Activated T-cell treated with anti-CD3 and anti-CD28 coated beads for 4 hours (primary cell): ENCODE data around the gene CCL7.
"Not testable (repeated sequence)": the region's sequence is repeated elsewhere in the genome, so short reads cannot be mapped to it uniquely, and the experiment has no call there.

ENCODE experiments used
- DNase-seq: peaks from one replicate; pipeline ENCODE4 v3.0.0-alpha.2; 2020

The CCL7 gene

DNA sequence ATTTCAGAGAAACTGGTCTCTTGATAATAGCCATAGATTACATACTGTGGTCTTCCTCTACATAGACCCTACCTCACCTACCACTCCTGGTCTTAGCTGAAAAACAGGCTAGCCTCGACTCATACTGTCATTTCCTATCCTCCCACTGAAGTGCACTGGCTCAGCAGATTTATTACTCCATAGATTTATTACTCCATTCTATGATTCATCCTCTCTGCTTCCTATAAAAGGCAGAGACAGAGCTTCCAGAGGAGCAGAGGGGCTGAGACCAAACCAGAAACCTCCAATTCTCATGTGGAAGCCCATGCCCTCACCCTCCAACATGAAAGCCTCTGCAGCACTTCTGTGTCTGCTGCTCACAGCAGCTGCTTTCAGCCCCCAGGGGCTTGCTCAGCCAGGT lies at the start of gene CCL7:
Gene CCL7 (plus strand): TSS at position 253 of the 400 bp plus-strand sequence. CDS start 70 bp downstream, at position 323.
- DNase-seq: no peak

- DNase-seq: no peak
These were observed 49.1 kb upstream of the CCL7 start for GRCh38 chr17:34220752-34221395.

GRCh38 chr17:34221411-34221810 lies 48.6 kb upstream of the CCL7 start:
- no peak for DNase-seq

DNA sequence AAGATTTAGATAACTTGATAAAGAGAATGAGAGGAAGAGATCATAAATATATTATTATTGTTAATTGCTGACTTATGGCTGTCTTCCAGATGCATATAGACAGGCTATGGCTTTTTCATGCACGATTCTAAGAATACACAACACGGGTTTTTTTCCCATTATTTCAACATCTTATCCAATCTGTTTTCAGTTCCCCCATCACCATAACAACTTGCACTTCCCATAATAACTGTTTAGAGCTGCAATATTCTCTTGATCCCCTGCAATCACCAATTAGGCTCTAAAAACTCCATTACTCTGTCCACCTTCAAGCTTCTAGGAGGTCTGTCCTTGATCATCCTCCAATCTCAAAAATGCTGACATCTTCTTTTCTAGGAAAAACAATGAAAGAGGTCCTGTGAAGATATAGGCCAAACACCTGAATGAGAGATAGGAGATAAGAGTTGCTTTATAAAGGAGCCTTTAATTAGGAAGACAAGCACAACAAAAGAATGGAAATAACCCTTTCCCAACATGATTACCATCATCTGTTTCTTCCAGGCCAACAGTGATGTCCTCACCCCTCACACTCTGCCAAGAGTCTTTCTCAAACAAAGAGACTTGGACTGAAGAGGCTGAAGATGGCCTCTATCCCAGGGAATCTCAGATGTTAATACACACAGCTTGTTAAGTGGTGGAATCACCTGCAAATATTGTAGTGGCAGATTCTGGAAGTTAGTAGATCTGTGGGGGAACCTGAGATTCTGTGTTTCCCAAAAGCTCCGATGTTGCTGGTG lies 47.1 kb upstream of the CCL7 start:
- no peak for DNase-seq

DNA sequence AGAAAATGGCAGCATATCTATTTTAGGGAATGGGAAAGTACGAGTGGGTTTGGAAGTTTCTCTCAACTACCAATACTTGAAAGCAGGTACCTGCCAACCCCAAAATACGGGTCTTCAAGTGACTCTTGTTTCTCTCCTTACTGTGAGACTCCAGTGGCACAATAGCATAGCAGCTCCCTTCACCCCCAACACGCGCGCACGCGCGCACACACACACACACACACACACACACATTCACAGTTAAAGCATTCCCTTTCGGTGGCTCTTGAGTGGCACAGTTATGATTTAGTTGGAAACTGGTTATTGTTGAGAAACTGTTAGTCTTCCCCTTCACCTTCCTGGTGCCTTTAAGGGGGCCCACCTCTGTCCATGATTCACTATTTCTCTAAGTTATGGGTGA lies 45.0 kb upstream of the CCL7 start:
- no peak for DNase-seq

GRCh38 chr17:34226011-34226743 lies 43.8 kb upstream of the CCL7 start:
- no peak for DNase-seq

- no peak for DNase-seq
These were observed 43.3 kb upstream of the CCL7 start for GRCh38 chr17:34226744-34227034.

DNA sequence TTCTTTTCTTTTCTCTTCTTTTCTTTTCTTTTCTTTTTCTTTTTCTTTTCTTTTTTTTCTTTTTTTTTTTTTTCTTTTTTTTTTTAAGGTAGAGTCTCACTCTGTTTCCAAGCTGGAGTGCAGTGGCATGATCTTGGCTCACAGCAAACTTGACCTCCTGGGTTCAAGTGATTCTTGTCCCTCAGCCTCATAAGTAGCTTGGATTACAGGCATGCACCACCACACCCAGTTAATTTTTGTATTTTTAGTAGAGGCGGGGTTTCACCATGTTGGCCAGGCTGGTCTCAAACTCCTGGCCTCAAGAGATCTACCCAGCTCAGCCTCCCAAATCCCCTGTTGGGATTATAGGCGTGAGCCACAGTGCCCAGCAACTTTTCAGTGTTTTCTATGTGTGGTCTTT lies 42.7 kb upstream of the CCL7 start:
- not testable (repeated sequence) for DNase-seq

DNA sequence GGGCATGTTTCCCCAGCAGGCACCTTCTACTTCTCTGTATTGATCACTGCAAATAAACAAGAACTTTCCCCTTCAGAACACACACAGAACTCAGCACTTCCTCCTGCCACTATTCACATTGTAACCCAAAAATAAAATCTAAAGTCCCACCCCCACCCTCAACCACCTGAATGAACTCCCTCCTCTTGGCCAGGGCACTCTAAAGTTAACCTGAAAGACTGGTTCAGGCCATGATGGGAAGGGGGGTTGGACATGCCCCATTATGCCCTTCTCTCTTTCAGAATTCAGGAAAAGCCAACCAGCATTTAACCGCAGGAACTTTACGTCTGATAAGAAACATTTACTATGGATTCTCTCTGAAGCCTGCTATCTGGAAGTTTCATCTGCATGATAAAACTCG lies 42.3 kb upstream of the CCL7 start:
- no peak for DNase-seq

- DNase-seq: no peak
These were observed 41.2 kb upstream of the CCL7 start for GRCh38 chr17:34228781-34229180.

DNA sequence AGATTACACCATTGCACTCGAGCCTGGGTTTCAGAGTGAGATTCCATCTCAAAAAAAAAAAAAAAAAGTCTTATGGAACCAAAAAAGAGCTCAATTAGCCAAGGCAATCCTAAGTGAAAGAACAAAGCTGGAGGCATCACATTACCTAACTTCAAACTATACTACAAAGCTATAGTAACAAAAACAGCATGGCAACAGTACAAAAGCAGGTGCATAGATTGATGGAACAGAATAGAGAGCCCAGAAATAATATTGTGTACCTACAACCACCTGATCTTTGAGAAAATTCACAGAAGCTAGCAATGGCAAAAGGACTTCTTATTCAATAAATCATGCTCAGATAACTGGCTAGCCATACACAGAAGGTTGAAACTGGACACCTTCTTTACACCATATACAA lies 39.7 kb upstream of the CCL7 start:
- no peak for DNase-seq

DNA sequence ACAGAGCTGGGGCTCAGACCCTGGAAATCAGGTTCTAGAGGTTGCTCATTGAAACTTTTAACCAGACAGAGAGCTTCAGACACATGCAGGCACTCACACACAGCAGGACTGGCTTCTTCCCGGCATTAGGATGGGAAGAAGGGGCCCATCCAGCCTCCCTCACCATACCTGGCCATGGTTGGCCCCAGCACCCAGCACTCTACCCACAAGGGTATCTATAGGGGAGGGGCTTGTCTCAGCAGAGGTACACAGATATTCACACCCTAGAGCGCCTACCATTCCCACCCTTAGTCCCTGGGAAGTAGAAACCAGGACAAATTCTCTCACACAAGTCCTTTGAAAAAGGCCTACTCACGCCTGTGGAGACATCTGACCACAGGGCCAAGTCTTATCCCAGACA lies 35.4 kb upstream of the CCL7 start:
- no peak for DNase-seq

- DNase-seq: no peak
These were observed 34.5 kb upstream of the CCL7 start for GRCh38 chr17:34235389-34236028.

- no peak for DNase-seq
These were observed 33.6 kb upstream of the CCL7 start for GRCh38 chr17:34236281-34236892.

DNA sequence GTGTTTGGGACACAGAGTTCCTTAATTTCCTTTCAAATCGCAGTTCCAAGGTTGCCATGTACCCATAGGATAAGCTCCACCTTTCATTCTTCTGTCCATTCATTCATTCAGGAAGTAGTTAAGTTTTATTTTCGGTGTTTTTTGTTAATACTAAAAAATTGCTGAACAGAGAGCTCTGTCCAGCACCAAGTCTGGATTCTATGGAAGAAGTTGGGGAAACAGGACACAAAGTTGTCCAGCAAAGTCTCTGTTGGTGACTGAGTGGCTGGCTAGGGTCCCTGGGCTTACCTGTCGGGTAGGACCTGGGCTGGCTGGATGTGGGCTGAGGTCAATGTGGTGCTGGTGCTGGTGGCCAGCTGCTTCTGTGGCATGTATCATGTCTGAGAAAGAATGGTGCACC lies 32.6 kb upstream of the CCL7 start:
- no peak for DNase-seq

DNA sequence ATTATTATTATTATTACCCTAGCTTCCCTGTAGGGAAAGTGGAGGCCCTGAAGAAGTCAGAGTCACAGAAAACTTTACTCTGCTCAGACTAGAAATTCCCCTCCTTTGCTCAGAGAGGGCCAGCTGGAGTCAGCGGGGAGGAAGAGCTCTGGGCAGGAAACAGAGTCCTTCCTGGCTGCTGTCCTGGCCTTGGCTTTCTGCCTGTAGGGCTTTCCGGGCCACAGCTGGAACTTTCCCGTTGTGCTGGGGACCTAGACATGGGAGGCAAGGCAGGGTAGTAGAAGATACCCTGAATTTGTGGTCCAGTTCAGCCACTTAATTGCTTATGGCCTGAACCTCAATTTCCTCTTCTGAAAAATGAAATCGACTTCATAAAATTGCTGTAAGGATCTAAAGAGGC lies 29.0 kb upstream of the CCL7 start:
- no peak for DNase-seq

DNA sequence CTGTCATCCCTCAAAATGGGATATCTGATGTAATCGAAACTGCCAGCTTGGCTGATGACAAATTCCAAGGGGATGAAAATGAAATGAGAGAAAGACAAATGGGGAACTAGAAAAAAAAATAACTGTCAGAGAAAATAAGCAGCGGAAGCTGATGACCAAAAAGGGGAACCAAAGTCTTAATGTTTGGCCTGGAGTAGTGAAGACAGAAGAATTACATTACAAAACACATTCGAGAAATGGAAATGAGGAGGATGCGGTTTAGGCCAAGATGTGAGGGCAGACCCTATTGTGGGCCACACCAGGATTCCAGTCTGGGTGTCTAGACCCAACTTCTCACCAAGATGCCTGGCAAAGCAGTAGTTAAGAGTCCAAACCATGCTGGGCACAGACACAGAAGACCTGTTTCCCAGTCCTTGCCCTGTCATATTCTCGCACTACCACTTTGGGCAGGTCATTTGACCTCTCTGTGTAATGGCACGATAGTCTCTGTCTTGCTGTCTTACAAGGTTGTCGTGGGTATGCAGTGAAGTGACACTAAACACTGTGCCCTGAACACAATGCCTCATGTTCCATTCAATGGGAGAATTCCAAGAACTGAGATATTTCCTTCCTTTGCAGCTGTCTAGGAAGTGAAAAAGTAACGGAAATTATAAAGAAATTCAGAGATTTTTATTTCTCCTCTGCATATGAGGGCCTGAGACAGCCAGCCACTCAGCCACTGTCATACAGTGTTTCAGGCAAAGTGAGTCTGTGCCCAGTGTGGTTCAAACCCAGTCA lies 27.2 kb upstream of the CCL7 start:
- no peak for DNase-seq

DNA sequence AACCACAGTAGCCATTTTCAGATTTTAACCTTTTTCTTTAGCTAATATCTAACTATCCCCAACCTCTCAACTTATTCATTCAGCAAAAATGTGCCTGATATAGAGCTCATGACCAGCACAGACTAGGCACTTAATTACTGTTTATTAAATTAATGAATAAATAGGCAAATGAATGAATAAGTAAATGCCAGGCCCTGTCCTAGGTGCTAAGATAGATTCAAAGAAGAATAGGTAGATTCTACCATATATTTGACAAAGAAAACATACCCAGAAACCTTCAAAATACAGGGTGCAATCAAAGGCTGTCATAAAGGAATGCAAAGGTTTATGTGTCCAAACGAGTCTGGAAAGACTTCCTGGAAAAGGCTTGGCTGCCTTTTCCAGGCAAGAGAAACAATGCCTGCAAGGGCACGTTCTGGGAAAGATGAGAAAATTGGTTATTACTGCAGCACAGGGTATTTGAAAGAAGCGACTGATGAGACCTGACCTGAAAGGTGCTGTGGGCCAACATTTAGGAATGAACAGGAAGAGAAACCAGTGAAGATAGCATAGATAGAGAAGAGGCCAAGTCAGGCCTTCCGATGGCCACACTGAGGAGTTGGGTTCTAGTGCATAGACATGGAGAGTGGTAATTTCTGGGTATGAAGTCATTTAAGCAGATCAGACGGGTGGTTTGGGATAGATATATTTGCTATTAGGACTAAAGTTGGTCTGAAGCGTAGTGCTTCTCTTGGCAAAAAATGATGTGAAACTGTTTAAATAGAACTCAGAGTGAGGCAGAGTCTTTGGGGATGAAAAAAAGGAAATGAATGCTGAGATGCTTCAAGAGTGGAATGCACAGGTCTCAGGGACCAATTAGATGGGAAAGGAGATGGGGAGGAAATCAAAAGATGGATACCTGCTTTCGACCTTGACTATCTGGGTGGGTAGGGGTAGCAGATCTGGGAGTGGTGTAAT lies 26.4 kb upstream of the CCL7 start:
- DNase-seq: no peak

GRCh38 chr17:34245351-34245905 lies 24.6 kb upstream of the CCL7 start:
- DNase-seq: no peak

DNA sequence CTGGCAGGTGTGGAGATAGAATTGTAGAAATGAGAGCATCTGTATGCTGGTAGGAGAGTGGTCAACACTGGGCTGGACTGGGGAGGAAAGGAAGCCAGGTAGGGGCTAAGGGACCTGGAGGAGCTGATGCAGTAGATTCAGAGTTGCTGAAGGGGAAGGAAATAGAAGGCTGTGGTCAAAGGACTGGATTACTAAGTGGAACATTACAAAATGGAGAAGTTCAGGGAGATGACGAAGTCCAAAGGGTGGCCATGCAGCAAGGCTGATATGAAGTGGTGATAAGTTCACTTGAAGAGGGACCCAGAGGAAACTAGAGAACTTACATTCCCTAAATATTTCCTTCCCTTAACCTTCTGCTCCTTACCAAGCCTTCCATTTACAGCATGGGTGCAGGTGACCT lies 23.6 kb upstream of the CCL7 start:
- DNase-seq: no peak

DNA sequence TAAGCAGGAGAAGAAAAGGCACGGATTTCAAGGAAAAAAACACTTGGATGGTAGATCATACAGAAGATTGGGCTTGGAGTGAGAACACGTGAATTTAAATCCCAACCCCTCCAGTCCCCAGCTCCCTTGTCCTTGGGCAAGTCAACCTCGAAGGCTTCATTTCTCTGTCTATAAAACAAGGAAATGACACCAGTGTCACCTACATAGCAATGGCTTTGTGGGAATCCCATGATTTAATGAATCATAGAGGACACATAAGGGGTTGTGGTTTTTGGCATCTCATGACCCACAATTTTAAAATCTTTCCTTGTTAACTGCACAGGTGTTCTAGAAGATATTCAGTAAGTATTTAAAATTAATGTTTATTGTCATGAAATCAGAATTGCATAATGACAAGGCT lies 23.1 kb upstream of the CCL7 start:
- DNase-seq: no peak
